Kasumi-1 (cell line): ENCODE results near the gene TRIM71.

ENCODE experiments used
- DNase-seq, 2 experiments: peaks; one replicate each; lab custom pipeline; 2025; lab: John Stamatoyannopoulos, UW

Gene TRIM71

GRCh38 chr3:32866533-32866932 lies 48.7 kb downstream of the TRIM71 start:
- DNase-seq: no peak

DNA sequence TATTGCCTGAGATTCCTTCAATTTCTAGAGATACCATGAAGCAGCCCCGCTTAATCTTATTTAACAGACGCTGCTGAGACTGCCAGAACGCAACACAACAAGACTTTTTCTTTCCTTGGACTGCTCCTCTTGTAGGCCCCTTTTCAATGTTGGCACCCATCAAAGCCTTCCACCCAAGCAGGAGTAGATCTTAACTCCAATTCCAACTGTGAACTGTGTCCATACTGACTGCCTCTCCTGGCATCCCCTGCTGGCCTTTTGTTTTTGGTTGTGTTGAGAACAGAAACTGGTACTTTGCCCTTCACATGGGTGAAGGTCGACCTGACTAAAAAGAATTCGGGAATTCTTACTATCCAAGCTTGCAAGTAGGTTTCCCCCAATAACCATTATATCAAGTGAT lies 50.2 kb downstream of the TRIM71 start:
- DNase-seq: no peak

- no peak for DNase-seq
Measured at GRCh38 chr3:32868719-32869512, 51.1 kb downstream of the TRIM71 start.

GRCh38 chr3:32869513-32870047 lies 51.8 kb downstream of the TRIM71 start:
- no peak for DNase-seq

DNA sequence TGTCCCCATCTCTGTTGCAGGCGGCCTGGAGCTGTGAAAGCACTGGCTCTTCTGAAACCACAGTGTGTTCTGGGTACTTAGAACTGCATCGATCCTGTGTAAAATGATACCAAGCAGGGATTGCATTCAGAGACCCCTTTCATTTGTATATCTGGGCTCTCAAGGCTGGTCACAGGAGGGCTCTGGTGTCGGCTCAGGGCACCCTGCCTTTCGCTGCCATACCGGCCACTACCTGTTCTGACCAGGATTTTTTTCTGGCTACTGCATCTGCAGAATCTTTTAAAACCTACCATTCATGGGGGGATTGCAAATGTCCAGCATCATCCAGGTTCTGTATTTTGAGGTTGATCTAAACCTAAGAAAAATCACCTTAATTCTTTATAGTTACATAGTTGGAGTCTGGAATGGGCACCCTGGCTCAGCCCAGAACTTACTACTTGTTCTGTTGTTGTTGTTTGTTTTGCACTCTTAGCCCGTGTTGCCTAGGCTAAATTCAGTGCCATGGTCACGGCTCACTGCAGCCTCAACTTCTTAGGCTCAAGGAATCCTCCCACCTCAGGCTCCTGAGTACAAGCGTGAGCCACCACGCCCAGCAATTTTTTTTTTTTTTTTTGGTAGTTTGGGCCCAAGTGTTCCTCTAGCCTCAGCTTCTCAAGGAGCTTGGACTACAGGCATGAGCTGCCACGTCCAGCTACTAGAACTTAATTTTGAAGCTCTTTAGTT lies 52.7 kb downstream of the TRIM71 start:
- DNase-seq: no peak

DNA sequence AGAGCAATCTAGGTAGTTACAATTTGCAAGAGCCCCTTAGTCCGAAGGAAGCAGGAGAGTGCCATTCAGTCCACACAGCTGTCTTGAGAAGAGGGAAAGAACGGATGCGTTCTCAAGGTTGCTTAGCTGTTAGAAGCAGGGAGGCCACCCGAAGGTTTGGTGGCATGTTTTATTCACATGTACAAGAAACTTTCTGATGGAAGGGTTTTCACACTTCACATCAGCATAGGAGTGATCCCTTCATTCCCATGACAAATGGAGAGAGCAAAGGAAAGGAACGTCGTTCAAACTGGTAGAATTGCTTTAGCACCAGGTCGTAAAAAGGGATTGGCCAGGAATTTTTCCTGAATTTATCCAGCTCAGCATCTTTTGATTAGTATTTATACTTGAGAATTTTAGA lies 53.5 kb downstream of the TRIM71 start:
- no peak for DNase-seq

DNA sequence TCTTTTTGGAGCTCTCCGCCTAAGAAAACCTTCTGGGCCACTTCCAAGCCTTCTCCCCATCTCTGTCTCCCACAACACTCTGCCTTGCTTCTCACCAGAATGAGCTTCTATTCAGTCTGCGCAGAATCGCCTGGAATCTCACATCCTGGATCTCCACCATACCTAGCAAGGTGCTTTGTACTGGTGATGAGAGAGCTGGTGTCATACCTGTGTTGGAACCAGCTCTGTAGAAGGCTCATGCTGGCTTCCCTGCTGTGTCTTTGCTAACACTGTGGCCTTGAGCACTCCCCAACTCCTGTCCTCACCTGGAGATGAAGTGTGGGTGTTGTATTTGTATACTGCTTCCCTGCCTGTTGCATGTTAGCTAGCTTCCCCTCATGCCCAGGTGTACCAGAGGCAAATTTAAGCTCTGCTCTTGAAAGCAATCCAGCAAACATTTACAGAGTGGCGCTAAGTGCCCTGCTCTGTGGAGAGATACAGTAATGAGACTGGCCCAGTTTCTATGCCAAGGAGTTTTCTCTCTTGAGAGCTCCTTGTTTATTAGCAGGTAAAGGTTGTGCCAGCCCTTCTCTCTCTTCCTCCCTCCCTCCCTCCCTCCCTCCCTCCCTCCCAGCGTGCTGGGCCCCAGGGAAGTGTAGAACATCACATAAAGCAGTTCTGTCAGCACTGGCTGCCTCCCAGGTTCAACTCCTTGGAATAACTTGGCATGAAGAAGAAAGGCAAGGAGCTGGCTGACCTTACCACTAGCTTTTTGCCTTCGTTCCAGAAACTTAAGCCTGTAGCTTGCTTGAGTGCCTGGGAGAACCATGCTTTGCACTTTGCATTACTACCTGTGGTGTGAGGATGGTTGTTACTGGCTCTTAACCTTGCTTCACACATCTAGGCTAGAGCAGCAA lies 54.9 kb downstream of the TRIM71 start:
- DNase-seq: no peak

- peak; percentile 47 to 58 for DNase-seq
Measured at GRCh38 chr3:32873531-32874130, 55.8 kb downstream of the TRIM71 start.

DNA sequence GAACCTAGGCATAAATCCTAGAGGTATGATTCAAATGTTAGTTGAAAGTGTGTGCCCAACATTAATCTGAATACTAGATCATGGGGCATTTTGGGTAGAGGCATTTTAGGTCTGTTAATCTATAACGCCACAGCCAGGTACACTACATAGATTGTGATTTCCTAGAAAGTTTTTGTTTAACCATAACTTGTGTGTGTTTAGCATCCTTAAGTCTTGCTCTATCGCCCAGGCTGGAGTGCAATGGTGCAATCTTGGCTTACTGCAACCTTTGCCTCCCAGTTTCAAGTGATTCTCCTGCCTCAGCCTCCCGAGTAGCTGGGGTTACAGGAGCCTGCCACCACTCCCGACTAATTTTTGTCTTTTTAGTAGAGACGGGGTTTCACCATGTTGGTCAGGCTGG lies 59.1 kb downstream of the TRIM71 start:
- no peak for DNase-seq

DNA sequence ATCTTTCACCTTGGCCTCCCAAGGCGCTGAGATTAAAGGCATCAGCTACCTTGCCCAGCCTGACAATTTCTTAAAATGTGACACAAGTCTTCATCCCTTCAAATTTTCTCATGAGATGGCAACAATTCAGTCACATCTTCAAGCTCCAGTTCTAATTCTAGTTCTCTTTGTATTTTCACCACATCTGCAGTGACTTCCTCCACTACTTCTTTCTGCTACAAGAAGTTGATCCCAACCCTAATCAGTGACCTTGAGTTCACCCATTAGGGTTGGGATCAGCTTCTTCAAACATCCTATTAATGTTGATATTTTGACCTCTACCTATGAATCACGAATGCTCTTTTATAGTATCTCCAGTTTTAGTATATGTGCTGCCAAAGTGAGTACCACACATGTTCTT lies 59.8 kb downstream of the TRIM71 start:
- no peak for DNase-seq

- DNase-seq: no peak
Measured at GRCh38 chr3:32880225-32880624, 62.4 kb downstream of the TRIM71 start.

DNA sequence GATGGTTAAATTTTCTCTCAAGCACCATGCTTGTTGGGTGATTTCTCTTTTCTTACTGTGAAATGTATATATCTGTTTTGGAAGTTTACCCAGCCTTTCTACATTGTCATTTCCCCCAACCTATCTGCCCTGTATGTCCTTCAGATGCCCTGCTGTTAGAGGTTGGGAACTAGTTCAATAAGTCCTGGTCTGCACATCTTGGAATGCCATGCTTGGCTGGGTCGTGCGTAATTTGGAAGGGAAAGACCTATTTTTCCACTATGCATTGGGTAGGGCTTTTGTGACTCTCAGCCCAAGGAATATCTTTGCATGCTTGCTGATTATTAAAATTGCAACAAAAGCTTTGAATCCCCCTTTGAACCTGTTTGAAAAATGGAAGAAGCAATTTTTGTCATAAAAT lies 63.8 kb downstream of the TRIM71 start:
- no peak for DNase-seq

DNA sequence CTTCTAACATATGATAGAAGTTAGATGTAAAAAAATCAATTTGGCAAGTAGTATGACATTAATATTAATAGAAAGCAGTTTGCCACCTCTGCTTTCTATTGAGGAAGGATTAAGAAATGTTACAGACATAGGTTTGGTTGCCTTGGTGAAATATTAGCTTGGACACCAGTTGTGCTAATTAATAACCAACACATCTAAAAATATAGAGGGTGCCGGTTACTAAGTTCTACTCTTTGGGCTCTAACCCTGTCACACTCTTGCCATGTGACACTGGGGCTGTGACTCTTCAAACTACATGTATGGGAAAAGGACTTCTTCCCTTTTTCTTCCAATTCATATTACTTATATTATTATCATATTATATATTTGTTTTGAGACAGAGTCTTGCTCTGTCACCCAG lies 64.4 kb downstream of the TRIM71 start:
- no peak for DNase-seq

DNA sequence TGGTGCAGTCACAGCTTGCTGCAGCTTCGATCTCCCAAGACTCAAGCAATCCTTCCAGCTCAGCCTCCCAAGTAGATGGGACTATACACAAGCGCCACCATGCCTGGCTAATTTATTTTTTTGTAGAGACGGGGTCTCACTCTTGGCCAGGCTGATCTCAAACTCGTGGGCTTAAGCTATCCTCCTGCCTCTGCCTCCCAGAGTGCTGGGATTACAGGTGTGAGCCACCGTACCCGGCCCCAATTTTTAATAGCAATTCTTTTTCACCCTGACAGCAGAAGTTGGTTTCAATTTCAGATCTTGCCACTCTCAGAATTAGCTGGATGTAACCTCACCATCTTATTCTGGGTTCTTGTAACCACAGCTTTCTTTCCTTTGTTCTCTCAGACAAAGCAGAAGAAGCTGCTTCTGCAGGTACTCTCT lies 64.8 kb downstream of the TRIM71 start:
- no peak for DNase-seq

DNA sequence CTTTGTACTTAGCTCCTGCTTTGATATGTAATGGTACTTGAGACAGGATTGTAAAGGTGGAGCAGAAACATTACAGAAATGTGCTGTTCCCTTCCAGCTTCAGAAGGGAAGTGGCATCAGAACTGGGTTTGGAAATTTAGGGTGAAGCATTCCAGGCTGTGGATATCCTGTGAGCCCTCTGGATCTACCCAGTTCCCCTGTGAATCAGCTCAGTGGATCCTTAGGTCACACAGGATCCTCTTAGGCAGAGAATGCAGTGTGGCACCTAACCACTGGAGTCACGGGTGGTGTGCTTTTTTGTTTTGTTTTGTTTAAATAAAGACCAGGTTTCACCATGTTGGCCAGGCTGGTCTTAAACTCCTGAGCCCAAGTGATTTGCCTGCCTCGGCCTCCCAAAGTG lies 66.0 kb downstream of the TRIM71 start:
- DNase-seq: no peak

DNA sequence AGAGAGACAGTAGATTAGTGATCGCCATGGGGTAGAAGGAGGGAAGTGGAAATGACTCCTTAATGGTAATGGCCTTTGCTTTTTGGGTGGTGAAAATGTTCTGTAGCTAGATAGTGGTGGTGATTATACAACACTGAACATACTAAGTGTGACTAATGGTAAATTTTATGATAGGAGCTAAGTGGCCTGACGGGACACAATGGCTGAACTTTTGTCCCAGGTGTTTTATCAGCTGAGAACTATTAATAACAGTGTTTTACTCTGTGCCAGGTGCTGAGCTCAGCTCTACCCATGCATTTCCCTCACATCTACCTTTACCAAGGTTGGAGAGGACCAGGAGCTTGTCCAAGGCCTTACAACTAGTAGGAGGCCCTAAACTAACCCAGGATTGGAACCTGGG lies 66.8 kb downstream of the TRIM71 start:
- DNase-seq: no peak

DNA sequence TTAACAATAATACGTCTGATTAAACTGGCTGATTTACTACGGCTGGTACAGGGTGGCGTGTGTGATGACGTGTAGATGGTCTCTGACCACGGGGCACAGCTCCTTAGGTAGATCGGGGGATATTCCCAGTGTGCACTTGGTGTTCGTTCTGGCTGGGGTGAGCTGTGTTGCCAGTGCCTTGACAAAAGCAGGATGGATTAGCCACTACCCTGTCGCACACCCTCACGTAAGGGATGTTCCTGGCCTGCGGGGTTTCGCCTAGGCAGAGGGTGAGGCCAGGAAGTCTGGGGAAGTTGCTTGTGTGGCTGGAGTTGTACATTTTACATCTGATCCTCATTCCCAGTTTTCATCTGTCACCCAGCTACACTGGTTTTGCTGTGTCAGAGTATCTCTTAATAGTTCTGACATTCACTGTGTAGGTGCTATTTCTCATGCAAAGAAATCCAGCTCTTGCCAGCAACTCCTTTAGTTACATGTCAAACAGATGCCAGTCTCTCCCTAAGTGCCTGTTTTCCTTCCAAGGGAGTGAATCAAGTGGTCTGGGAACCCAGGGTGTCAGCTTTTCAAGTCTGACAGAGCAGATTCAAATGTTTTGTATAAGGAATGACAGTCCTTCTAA lies 67.6 kb downstream of the TRIM71 start:
- DNase-seq: no peak

GRCh38 chr3:32886296-32886695 lies 68.5 kb downstream of the TRIM71 start:
- DNase-seq: no peak

- DNase-seq: no peak
Measured at GRCh38 chr3:32886911-32887310, 69.1 kb downstream of the TRIM71 start.

GRCh38 chr3:32888739-32889138 lies 70.9 kb downstream of the TRIM71 start:
- no peak for DNase-seq
